ENCODE measurements around the gene GOLIM4. TPM values are rescaled to one million over a fixed set of nuclear protein-coding genes. Genes with fewer than 3 reads are reported as not detected.

Gene GOLIM4
- total and polyA plus RNA-seq, 2 of the 13 experiments (the other 11 are each of a cell fraction or from before 2014, with no cell fraction given) = 10.9 to 47.7 TPM

- Histone ChIP-seq H3K4me2 (ENCODE audit: low read depth, low read length) (no peak overlapping the region), H3K9ac (ENCODE audit: insufficient read depth, low read depth, low read length) (no peak overlapping the region), H3K27ac (ENCODE audit: extremely low read length, insufficient read depth, low read length) (no peak overlapping the region), H3K4me1 (ENCODE audit: insufficient read depth, low read length) (peaks cover 14% of the 10 kb centered on the region), H3K79me2 (ENCODE audit: insufficient read depth, low read length) (no peaks in the 10 kb centered on the region), H3K9me3 (ENCODE audit: low read length) (no peaks in the 10 kb centered on the region), H3K4me3 (replicated peaks in 1 of 3; ENCODE audit: insufficient read depth in 1 of 3, low read depth in 2 of 3, low read length in 3 of 3) (no peak overlapping the region), H2AFZ (ENCODE audit: low read length) (no peak overlapping the region), H3K36me3 (replicated peaks in 1 of 2; ENCODE audit: control insufficient read depth in 1 of 2, insufficient read depth in 2 of 2, low read length in 2 of 2) (no peaks in the 10 kb centered on the region), H4K20me1 (ENCODE audit: insufficient read depth, low read length) (no peaks in the 10 kb centered on the region), H3K27me3 (ENCODE audit: control insufficient read depth in 1 of 2, insufficient read depth in 2 of 2, low read length in 2 of 2) (no peaks in the 10 kb centered on the region)
- BruUV-seq (replicated peaks) = no TSS peak
- 64% methylated on average over 3 of the region's 3 CpGs for WGBS (ENCODE audit: low lambda C conversion rate)
- in situ Hi-C loops (cut with HindIII; ENCODE audit: extremely low pct_ligation_motif_present, low pct_unique_long_range_greater_than_20kb) (no loop called here), intact Hi-C loops (cut with micrococcal nuclease; ENCODE audit: unreplicated experiment) (loop anchor here (5.0 kb wide), 1 partner anchor 284 kb away; no protein-coding TSS in a partner anchor)
- FAIRE-seq (no peak), DNase-seq (ENCODE audit: low spot score) (no peak), ATAC-seq (no peak)
- ChIA-PET CTCF (ENCODE audit: low intra/inter-chr PET ratio, low total read pairs) (no interaction called here), POLR2A (no interaction called here)
- no peak for TF ChIP-seq SCMH1 (CRISPR knock-in tag; IDR thresholded peaks at IDR 0.05; ENCODE audit: borderline replicate concordance)
- no peak for TF ChIP-seq TMF1 (CRISPR knock-in tag; IDR thresholded peaks at IDR 0.05; ENCODE audit: low read depth)
- no peak for TF ChIP-seq ISX (CRISPR knock-in tag; conservative IDR thresholded peaks at IDR 0.05)
- no peak for TF ChIP-seq NFKB2 (CRISPR knock-in tag; IDR thresholded peaks at IDR 0.05; ENCODE audit: borderline replicate concordance)
- no peak for TF ChIP-seq NFATC3 (CRISPR knock-in tag; IDR thresholded peaks at IDR 0.05)
- no peak for TF ChIP-seq SP2 (CRISPR knock-in tag; IDR thresholded peaks at IDR 0.05)
- TF ChIP-seq ZNF724P (CRISPR knock-in tag; IDR thresholded peaks at IDR 0.05; ENCODE audit: borderline replicate concordance) = no peak
- TF ChIP-seq ZFP91 (CRISPR knock-in tag; IDR thresholded peaks at IDR 0.05; ENCODE audit: borderline replicate concordance) = no peak
- TF ChIP-seq MIER2 (CRISPR knock-in tag; IDR thresholded peaks at IDR 0.05) = no peak
- no peak for TF ChIP-seq MED13 (CRISPR knock-in tag; IDR thresholded peaks at IDR 0.05)
- no peak for TF ChIP-seq ZSCAN21 (CRISPR knock-in tag; IDR thresholded peaks at IDR 0.05; ENCODE audit: borderline replicate concordance)
- no peak for TF ChIP-seq TRIM24 (CRISPR knock-in tag; IDR thresholded peaks at IDR 0.05)
- no peak for TF ChIP-seq ZNF776 (CRISPR knock-in tag; IDR thresholded peaks at IDR 0.05)
- TF ChIP-seq CHCHD3 (CRISPR knock-in tag; IDR thresholded peaks at IDR 0.05) = no peak
- no peak for TF ChIP-seq HIVEP1 (CRISPR knock-in tag; IDR thresholded peaks at IDR 0.05)
- TF ChIP-seq PATZ1 (CRISPR knock-in tag; IDR thresholded peaks at IDR 0.05) = no peak
- no peak for TF ChIP-seq CC2D1A (CRISPR knock-in tag; IDR thresholded peaks at IDR 0.05)
- TF ChIP-seq ZNF276 (CRISPR knock-in tag; IDR thresholded peaks at IDR 0.05; ENCODE audit: low read depth) = no peak
Observed at GRCh38 chr3:168100777-168101492, 5.2 kb upstream of the GOLIM4 start.

All from HepG2 (cell line).